ENCODE data around the gene ID2. TPM values are rescaled to one million over a fixed set of nuclear protein-coding genes. Genes with fewer than 3 reads are reported as not detected.
A peak's percentile ranks its signal among the peaks of the same experiment; 100 is the strongest.

The ID2 gene
- total and polyA plus RNA-seq, 2 of the 13 experiments (the other 11 are each of a cell fraction or from before 2014, with no cell fraction given): 214 to 719 TPM

- TF ChIP-seq ZNF674 (CRISPR knock-in tag; IDR thresholded peaks at IDR 0.05; ENCODE audit: low read depth) (peak; percentile 77; the same call in 1 of the 2 replicates), ZNF430 (CRISPR knock-in tag; IDR thresholded peaks at IDR 0.05) (peak; percentile 91), TIGD3 (CRISPR knock-in tag; IDR thresholded peaks at IDR 0.05; ENCODE audit: borderline replicate concordance) (peak; percentile 68; the same call in 1 of the 2 replicates), ZFP36L1 (CRISPR knock-in tag; IDR thresholded peaks at IDR 0.05) (no peak), SMARCC2 (IDR thresholded peaks at IDR 0.05) (no peak), ZNF891 (CRISPR knock-in tag; IDR thresholded peaks at IDR 0.05) (peak; percentile 95), ZFP62 (CRISPR knock-in tag; IDR thresholded peaks at IDR 0.05) (no peak), IRX3 (CRISPR knock-in tag; IDR thresholded peaks at IDR 0.05; ENCODE audit: borderline replicate concordance, low read depth) (0 out of 2 replicates have a peak, but pooled peaks have one; percentile 41), ZNF275 (CRISPR knock-in tag; IDR thresholded peaks at IDR 0.05; ENCODE audit: borderline replicate concordance) (peak; percentile 87), POLR2G (IDR thresholded peaks at IDR 0.05; ENCODE audit: low read depth, low read length) (peak; percentile 100), ZNF484 (CRISPR knock-in tag; IDR thresholded peaks at IDR 0.05; ENCODE audit: borderline replicate concordance, low read depth) (no peak), NFATC3 (CRISPR knock-in tag; IDR thresholded peaks at IDR 0.05) (peak; percentile 80; the same call in 1 of the 2 replicates), ZBTB25 (CRISPR knock-in tag; IDR thresholded peaks at IDR 0.05) (peak; percentile 56; the same call in 1 of the 2 replicates), ZBTB26 (CRISPR knock-in tag; IDR thresholded peaks at IDR 0.05; ENCODE audit: borderline replicate concordance) (peak; percentile 93), RERE (CRISPR knock-in tag; IDR thresholded peaks at IDR 0.05; ENCODE audit: low read depth) (peak; percentile 55; the same call in 1 of the 2 replicates), KLF15 (CRISPR knock-in tag; IDR thresholded peaks at IDR 0.05; ENCODE audit: borderline replicate concordance) (peak; percentile 88; the same call in 1 of the 2 replicates), TARDBP (CRISPR knock-in tag; IDR thresholded peaks at IDR 0.05) (peak; percentile 34; the same call in 1 of the 2 replicates)
Measured at GRCh38 chr2:8681786-8682692, at the start of gene ID2 (continued).

Data from HepG2 (cell line).